ENCODE measurements around the gene SCG5.

The SCG5 gene

GRCh38 chr15:32659340-32660155 lies 18.0 kb downstream of the SCG5 start:
- peak; percentile 43 for DNase-seq (ENCODE audit: low read depth)

- no peak for DNase-seq (ENCODE audit: low read depth)
Observed at GRCh38 chr15:32663671-32664070, 22.2 kb downstream of the SCG5 start.

- DNase-seq (ENCODE audit: low read depth) = no peak
Observed at GRCh38 chr15:32664796-32665195, 23.3 kb downstream of the SCG5 start.

- DNase-seq (ENCODE audit: low read depth) = no peak
Observed at GRCh38 chr15:32667321-32667720, 25.8 kb downstream of the SCG5 start.

- no peak for DNase-seq (ENCODE audit: low read depth)
Observed at GRCh38 chr15:32668942-32669341, 27.4 kb downstream of the SCG5 start.

- DNase-seq (ENCODE audit: low read depth) = peak; percentile 61
Observed at GRCh38 chr15:32669896-32670611, 28.5 kb downstream of the SCG5 start.

- no peak for DNase-seq (ENCODE audit: low read depth)
Observed at GRCh38 chr15:32670623-32671022, 29.1 kb downstream of the SCG5 start.

GRCh38 chr15:32671339-32672325 lies 30.1 kb downstream of the SCG5 start:
- DNase-seq (ENCODE audit: low read depth) = no peak

GRCh38 chr15:32674681-32675080 lies 33.2 kb downstream of the SCG5 start:
- DNase-seq (ENCODE audit: low read depth) = no peak

- no peak for DNase-seq (ENCODE audit: low read depth)
Observed at GRCh38 chr15:32675466-32675865, 34.0 kb downstream of the SCG5 start.

GRCh38 chr15:32676169-32676568 lies 34.7 kb downstream of the SCG5 start:
- no peak for DNase-seq (ENCODE audit: low read depth)

GRCh38 chr15:32677238-32677750 lies 35.8 kb downstream of the SCG5 start:
- DNase-seq (ENCODE audit: low read depth) = no peak

GRCh38 chr15:32679298-32679690 lies 37.8 kb downstream of the SCG5 start:
- DNase-seq (ENCODE audit: low read depth) = no peak

- peak; percentile 96 for DNase-seq (ENCODE audit: low read depth)
Observed at GRCh38 chr15:32682569-32682968, 41.1 kb downstream of the SCG5 start.

- DNase-seq (ENCODE audit: low read depth) = peak; percentile 66
Observed at GRCh38 chr15:32682977-32683630, 41.6 kb downstream of the SCG5 start.

GRCh38 chr15:32683906-32684584 lies 42.5 kb downstream of the SCG5 start:
- DNase-seq (ENCODE audit: low read depth) = peak; percentile 97

GRCh38 chr15:32685576-32685975 lies 44.1 kb downstream of the SCG5 start:
- DNase-seq (ENCODE audit: low read depth) = peak; percentile 37

- peak; percentile 88 for DNase-seq (ENCODE audit: low read depth)
Observed at GRCh38 chr15:32687556-32687955, 46.0 kb downstream of the SCG5 start.

GRCh38 chr15:32688151-32688639 lies 46.7 kb downstream of the SCG5 start:
- peak; percentile 81 for DNase-seq (ENCODE audit: low read depth)

- peak; percentile 61 for DNase-seq (ENCODE audit: low read depth)
Observed at GRCh38 chr15:32690941-32691688, 49.6 kb downstream of the SCG5 start.
